ENCODE results near the gene MANSC1. TPM values are rescaled to one million over a fixed set of nuclear protein-coding genes. Genes with fewer than 3 reads are reported as not detected.

MANSC1 gene
- polyA plus RNA-seq, 1 donor from 2014 or later, result 1.3 TPM

DNA sequence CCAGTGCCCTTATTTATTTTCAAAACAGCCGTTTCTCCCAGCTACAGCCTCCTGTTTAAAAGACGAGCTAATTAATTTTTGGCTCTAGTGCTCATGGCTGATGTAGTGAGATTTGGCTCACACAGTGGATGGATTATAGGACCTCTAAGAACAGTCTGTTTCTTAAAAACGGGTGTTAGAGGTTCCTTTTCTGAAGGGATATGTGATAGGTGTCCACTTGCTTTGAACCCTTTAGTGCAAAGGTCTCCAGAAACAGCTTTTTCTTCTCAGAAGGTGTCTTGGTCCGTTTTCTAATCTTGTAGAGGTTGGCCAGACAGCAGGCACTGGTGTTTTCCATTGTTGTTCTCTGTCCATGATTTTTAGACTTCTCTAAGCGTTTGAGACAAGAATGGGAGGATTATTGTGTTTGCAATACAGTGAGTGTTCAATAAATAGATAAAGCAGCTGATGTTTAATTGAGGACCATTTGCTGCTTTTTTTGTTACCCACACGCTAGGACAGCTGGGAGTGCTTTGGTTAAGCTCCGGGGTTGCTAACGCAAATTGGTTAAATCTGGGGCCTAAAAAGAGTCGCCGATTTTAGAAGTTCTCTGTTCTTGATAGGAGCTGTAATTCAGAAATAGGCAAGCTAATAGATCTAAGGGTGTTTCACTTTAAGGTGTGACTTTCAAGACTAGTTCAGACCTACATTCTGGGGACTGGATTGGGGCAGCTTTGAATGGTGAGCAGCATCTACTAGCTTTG is 7.8 kb upstream of the MANSC1 start:
- Histone ChIP-seq H2AFZ (ENCODE audit: low read depth, low read length) (peak overlapping the region; percentile 87), H3K36me3 (ENCODE audit: insufficient read depth, low read length) (no peaks in the 10 kb centered on the region)

DNA sequence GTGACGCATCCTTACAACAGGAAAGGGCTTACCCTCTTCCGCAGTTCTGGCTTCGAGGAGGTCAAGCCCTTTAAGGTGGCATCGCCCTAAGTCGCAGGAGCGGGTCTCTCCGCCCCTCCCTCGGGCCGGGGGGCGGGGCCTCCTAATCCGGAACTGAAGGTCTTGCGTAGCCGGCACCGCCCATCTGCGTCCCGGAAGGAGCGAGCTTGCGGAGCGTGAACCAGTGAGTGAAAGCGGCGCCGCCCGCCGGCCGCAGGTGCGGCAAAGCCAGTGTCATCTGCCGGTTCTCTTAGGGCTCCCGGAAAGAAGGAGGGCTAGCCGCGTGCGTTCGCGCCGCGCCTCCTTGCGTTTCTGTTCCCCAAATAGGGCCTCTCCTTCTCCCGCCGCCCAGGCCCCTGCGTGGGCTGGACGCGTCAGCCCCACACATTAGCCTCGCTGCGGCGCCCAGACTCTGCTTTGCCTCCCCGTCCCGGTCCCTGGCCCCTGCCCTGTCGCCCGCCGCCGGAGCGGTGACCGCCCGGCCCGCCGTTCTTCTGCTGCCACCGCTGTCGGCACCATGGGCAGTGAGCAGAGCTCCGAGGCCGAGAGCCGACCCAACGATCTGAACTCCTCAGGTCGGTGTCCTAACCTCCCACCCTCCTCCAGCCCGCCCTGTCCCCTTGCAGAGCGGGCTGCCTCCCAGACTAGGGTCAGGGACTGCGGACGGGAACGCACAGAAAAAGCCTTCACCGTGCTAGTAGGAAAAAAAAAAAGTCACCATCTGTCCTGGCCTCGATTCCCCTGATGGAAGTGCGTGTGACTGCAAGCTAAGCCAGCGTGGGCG is 7.1 kb upstream of the MANSC1 start, which contains the start of gene BORCS5:
BORCS5 (plus strand) TSS at position 183 of the 823 bp plus-strand sequence; CDS start at position 557, 374 bp downstream.
- no peaks in the 10 kb centered on the region for H3K9me3 ChIP-seq (ENCODE audit: low read length)
- H3K27me3 ChIP-seq (ENCODE audit: insufficient read depth, low read depth, low read length), result no peaks in the 10 kb centered on the region
- no peak for TF ChIP-seq RAD21 (conservative IDR thresholded peaks at IDR 0.05)
- TF ChIP-seq TAF1 (IDR thresholded peaks at IDR 0.05; ENCODE audit: low read depth), result peak; percentile 84
- TF ChIP-seq, protein P1, sequence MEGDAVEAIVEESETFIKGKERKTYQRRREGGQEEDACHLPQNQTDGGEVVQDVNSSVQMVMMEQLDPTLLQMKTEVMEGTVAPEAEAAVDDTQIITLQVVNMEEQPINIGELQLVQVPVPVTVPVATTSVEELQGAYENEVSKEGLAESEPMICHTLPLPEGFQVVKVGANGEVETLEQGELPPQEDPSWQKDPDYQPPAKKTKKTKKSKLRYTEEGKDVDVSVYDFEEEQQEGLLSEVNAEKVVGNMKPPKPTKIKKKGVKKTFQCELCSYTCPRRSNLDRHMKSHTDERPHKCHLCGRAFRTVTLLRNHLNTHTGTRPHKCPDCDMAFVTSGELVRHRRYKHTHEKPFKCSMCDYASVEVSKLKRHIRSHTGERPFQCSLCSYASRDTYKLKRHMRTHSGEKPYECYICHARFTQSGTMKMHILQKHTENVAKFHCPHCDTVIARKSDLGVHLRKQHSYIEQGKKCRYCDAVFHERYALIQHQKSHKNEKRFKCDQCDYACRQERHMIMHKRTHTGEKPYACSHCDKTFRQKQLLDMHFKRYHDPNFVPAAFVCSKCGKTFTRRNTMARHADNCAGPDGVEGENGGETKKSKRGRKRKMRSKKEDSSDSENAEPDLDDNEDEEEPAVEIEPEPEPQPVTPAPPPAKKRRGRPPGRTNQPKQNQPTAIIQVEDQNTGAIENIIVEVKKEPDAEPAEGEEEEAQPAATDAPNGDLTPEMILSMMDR (IDR thresholded peaks at IDR 0.05; ENCODE audit: poor library complexity, severe bottlenecking), result peak; percentile 51
- peak; percentile 46 for TF ChIP-seq SMC3 (conservative IDR thresholded peaks at IDR 0.05; ENCODE audit: poor library complexity)
- TF ChIP-seq EP300 (conservative IDR thresholded peaks at IDR 0.05; ENCODE audit: poor library complexity, severe bottlenecking), result no peak
- TF ChIP-seq, protein P2, sequence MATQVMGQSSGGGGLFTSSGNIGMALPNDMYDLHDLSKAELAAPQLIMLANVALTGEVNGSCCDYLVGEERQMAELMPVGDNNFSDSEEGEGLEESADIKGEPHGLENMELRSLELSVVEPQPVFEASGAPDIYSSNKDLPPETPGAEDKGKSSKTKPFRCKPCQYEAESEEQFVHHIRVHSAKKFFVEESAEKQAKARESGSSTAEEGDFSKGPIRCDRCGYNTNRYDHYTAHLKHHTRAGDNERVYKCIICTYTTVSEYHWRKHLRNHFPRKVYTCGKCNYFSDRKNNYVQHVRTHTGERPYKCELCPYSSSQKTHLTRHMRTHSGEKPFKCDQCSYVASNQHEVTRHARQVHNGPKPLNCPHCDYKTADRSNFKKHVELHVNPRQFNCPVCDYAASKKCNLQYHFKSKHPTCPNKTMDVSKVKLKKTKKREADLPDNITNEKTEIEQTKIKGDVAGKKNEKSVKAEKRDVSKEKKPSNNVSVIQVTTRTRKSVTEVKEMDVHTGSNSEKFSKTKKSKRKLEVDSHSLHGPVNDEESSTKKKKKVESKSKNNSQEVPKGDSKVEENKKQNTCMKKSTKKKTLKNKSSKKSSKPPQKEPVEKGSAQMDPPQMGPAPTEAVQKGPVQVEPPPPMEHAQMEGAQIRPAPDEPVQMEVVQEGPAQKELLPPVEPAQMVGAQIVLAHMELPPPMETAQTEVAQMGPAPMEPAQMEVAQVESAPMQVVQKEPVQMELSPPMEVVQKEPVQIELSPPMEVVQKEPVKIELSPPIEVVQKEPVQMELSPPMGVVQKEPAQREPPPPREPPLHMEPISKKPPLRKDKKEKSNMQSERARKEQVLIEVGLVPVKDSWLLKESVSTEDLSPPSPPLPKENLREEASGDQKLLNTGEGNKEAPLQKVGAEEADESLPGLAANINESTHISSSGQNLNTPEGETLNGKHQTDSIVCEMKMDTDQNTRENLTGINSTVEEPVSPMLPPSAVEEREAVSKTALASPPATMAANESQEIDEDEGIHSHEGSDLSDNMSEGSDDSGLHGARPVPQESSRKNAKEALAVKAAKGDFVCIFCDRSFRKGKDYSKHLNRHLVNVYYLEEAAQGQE (IDR thresholded peaks at IDR 0.05; ENCODE audit: borderline replicate concordance), result peak; percentile 88
- TF ChIP-seq MXI1 (conservative IDR thresholded peaks at IDR 0.05; ENCODE audit: poor library complexity, severe bottlenecking), result peak; percentile 85
- peak; percentile 96 for TF ChIP-seq POLR2AphosphoS5 (IDR thresholded peaks at IDR 0.05)
- H4K20me1 ChIP-seq (ENCODE audit: insufficient read depth), result no peaks in the 10 kb centered on the region
- no peaks in the 10 kb centered on the region for H3F3A ChIP-seq (ENCODE audit: insufficient read depth, low read length, poor library complexity, severe bottlenecking)
- peak within 1 kb of the TSS; percentile 85 for H3K27ac ChIP-seq (ENCODE audit: low read length)
- H2AFZ ChIP-seq (ENCODE audit: low read depth, low read length), result peak within 1 kb of the TSS; percentile 87
- no peaks in the 10 kb centered on the region for H3K79me2 ChIP-seq (replicated peaks; ENCODE audit: insufficient read depth, low read length)
- peak within 1 kb of the TSS; percentile 74 for H3K4me2 ChIP-seq (ENCODE audit: low read length)
- no peaks in the 10 kb centered on the region for H3K9me2 ChIP-seq (ENCODE audit: insufficient read depth, low read length)
- peak within 1 kb of the TSS; percentile 91 for H3K9ac ChIP-seq (ENCODE audit: low read length)
- peak within 1 kb of the TSS; percentile 84 for H3K4me3 ChIP-seq (ENCODE audit: low read length)
- H3K36me3 ChIP-seq (ENCODE audit: insufficient read depth, low read length), result no peaks in the 10 kb centered on the region

More for the DNA sequence above, 7.8 kb upstream of the MANSC1 start:
- H3K9me3 ChIP-seq (ENCODE audit: low read length), result no peaks in the 10 kb centered on the region
- no peak for TF ChIP-seq EZH2 (IDR thresholded peaks at IDR 0.05; ENCODE audit: borderline replicate concordance, insufficient read depth, low read length, poor library complexity, severe bottlenecking)
- TF ChIP-seq, protein P1 (IDR thresholded peaks at IDR 0.05; ENCODE audit: poor library complexity, severe bottlenecking), result no peak
- TF ChIP-seq MXI1 (conservative IDR thresholded peaks at IDR 0.05; ENCODE audit: poor library complexity, severe bottlenecking), result no peak
- no peak for TF ChIP-seq EP300 (conservative IDR thresholded peaks at IDR 0.05; ENCODE audit: poor library complexity, severe bottlenecking)
- TF ChIP-seq, protein P2 (IDR thresholded peaks at IDR 0.05; ENCODE audit: borderline replicate concordance), result no peak
- H3K9me2 ChIP-seq (ENCODE audit: insufficient read depth, low read length), result no peaks in the 10 kb centered on the region
- no peaks in the 10 kb centered on the region for H3F3A ChIP-seq (ENCODE audit: insufficient read depth, low read length, poor library complexity, severe bottlenecking)
- H3K4me2 ChIP-seq (ENCODE audit: low read length), result peak overlapping the region; percentile 74
- H3K79me2 ChIP-seq (replicated peaks; ENCODE audit: insufficient read depth, low read length), result no peaks in the 10 kb centered on the region
- no peaks in the 10 kb centered on the region for H4K20me1 ChIP-seq (ENCODE audit: insufficient read depth)
- peak overlapping the region; percentile 84 for H3K4me3 ChIP-seq (ENCODE audit: low read length)
- H3K27me3 ChIP-seq (ENCODE audit: insufficient read depth, low read depth, low read length), result no peaks in the 10 kb centered on the region
- peak overlapping the region; percentile 85 for H3K27ac ChIP-seq (ENCODE audit: low read length)
- H3K9ac ChIP-seq (ENCODE audit: low read length), result peak overlapping the region; percentile 91
